Liver (tissue), 3 donors: ENCODE measurements around the gene BIN1.

ENCODE experiments used
- JUND ChIP-seq, 2 donors: IDR thresholded peaks; 2 replicates each; pipeline ENCODE4 v1.6.1; 2016; ENCODE audit warnings: antibody characterized with exemption in 2 of 2
- MAX ChIP-seq: IDR thresholded peaks from 2 replicates; pipeline ENCODE4 v1.6.1; 2016; ENCODE audit warnings: antibody characterized with exemption
- RXRA ChIP-seq, 2 donors: IDR thresholded peaks; 2 replicates each; pipeline ENCODE4 v1.6.1; 2017 to 2018; ENCODE audit warnings: antibody characterized with exemption in 2 of 2, mild to moderate bottlenecking in 1 of 2
- TF ChIP-seq, protein P1 (sequence below): fragments of 150-350 bp; IDR thresholded peaks from 2 replicates; pipeline ENCODE4 v1.5.1; 2017; ENCODE audit warnings: improper control_type of control experiment, low read depth, low read length; ENCODE audit not compliant: missing input control
- TF ChIP-seq, protein P2 (sequence below): IDR thresholded peaks from 2 replicates; pipeline ENCODE4 v1.6.1; 2016; ENCODE audit warnings: antibody characterized with exemption, mild to moderate bottlenecking
- TF ChIP-seq, protein P3 (sequence below): IDR thresholded peaks from 2 replicates; pipeline ENCODE4 v1.6.1; 2016; ENCODE audit warnings: antibody characterized with exemption
- donor health status: healthy.
- donor health status: healthy.

DNA sequence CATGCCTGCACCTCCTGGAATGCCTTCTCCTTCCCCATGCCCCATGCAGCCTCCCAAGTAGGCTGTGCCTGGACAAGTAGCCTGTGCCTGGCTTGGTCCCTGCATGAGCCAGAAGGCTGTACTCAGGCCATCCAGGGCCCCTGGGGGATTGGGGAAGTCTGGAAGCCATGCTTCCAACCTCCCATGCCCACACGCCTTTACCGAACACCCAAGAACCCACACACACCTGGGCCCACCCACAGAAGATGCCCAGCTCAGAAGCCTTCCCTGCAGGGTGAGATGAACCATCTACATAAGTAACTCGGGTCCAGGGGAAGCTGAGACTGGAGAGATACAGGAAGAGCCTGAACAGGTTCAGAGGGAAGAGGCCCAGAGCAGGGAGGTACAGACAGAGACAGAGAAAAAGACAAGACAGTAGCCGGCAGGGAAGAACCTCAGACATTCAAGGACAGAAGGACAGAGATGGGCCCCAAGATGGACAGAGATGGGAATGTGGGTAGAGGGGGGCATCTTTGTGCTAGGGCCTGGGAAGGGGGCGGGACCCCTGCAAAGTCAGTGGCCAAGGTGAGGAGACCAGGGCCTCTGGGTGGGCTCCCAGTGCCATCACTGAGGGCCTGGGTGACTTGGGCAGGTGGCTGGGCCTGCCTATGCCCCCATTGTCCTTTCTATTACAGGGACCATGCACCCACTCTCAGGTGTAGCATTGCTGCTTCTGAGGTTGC lies 4.3 kb downstream of the BIN1 start:
- TF ChIP-seq, protein P1, sequence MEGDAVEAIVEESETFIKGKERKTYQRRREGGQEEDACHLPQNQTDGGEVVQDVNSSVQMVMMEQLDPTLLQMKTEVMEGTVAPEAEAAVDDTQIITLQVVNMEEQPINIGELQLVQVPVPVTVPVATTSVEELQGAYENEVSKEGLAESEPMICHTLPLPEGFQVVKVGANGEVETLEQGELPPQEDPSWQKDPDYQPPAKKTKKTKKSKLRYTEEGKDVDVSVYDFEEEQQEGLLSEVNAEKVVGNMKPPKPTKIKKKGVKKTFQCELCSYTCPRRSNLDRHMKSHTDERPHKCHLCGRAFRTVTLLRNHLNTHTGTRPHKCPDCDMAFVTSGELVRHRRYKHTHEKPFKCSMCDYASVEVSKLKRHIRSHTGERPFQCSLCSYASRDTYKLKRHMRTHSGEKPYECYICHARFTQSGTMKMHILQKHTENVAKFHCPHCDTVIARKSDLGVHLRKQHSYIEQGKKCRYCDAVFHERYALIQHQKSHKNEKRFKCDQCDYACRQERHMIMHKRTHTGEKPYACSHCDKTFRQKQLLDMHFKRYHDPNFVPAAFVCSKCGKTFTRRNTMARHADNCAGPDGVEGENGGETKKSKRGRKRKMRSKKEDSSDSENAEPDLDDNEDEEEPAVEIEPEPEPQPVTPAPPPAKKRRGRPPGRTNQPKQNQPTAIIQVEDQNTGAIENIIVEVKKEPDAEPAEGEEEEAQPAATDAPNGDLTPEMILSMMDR, result no peak
- TF ChIP-seq MAX (no peak), RXRA (IDR thresholded peaks at IDR 0.05) (no peak), JUND (IDR thresholded peaks at IDR 0.05) (no peak)
- TF ChIP-seq, protein P2, sequence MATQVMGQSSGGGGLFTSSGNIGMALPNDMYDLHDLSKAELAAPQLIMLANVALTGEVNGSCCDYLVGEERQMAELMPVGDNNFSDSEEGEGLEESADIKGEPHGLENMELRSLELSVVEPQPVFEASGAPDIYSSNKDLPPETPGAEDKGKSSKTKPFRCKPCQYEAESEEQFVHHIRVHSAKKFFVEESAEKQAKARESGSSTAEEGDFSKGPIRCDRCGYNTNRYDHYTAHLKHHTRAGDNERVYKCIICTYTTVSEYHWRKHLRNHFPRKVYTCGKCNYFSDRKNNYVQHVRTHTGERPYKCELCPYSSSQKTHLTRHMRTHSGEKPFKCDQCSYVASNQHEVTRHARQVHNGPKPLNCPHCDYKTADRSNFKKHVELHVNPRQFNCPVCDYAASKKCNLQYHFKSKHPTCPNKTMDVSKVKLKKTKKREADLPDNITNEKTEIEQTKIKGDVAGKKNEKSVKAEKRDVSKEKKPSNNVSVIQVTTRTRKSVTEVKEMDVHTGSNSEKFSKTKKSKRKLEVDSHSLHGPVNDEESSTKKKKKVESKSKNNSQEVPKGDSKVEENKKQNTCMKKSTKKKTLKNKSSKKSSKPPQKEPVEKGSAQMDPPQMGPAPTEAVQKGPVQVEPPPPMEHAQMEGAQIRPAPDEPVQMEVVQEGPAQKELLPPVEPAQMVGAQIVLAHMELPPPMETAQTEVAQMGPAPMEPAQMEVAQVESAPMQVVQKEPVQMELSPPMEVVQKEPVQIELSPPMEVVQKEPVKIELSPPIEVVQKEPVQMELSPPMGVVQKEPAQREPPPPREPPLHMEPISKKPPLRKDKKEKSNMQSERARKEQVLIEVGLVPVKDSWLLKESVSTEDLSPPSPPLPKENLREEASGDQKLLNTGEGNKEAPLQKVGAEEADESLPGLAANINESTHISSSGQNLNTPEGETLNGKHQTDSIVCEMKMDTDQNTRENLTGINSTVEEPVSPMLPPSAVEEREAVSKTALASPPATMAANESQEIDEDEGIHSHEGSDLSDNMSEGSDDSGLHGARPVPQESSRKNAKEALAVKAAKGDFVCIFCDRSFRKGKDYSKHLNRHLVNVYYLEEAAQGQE, result no peak
- TF ChIP-seq, protein P3, sequence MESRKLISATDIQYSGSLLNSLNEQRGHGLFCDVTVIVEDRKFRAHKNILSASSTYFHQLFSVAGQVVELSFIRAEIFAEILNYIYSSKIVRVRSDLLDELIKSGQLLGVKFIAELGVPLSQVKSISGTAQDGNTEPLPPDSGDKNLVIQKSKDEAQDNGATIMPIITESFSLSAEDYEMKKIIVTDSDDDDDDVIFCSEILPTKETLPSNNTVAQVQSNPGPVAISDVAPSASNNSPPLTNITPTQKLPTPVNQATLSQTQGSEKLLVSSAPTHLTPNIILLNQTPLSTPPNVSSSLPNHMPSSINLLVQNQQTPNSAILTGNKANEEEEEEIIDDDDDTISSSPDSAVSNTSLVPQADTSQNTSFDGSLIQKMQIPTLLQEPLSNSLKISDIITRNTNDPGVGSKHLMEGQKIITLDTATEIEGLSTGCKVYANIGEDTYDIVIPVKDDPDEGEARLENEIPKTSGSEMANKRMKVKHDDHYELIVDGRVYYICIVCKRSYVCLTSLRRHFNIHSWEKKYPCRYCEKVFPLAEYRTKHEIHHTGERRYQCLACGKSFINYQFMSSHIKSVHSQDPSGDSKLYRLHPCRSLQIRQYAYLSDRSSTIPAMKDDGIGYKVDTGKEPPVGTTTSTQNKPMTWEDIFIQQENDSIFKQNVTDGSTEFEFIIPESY, result no peak
